ENCODE data around the gene NET1. TPM values are rescaled to one million over a fixed set of nuclear protein-coding genes. Genes with fewer than 3 reads are reported as not detected.

NET1 gene
- total RNA-seq, 1 donor from 2014 or later = 29.3 TPM

- DNase-seq (ENCODE audit: low spot score in 2 of 2) (no peak), FAIRE-seq (no peak)
These were observed 84.2 kb downstream of the NET1 start for GRCh38 chr10:5496261-5497250.

GRCh38 chr10:5497289-5497688 lies 84.9 kb downstream of the NET1 start:
- FAIRE-seq (no peak), DNase-seq (ENCODE audit: low spot score in 2 of 2) (no peak)

- no peak for FAIRE-seq
- no peak for DNase-seq (ENCODE audit: low spot score in 2 of 2)
These were observed 85.8 kb downstream of the NET1 start for GRCh38 chr10:5497948-5498730.

GRCh38 chr10:5498791-5499492 lies 86.6 kb downstream of the NET1 start:
- DNase-seq (ENCODE audit: low spot score in 2 of 2) (no peak), FAIRE-seq (no peak)

GRCh38 chr10:5499493-5500140 lies 87.3 kb downstream of the NET1 start, which contains the start of gene CALML5:
Gene CALML5 (minus strand): TSS chr10:5499570. CDS start chr10:5499438, 132 bp downstream.
- DNase-seq (ENCODE audit: low spot score in 2 of 2) = no peak
- no peak for FAIRE-seq

GRCh38 chr10:5500162-5500670 lies 87.9 kb downstream of the NET1 start:
- FAIRE-seq = no peak
- DNase-seq (ENCODE audit: low spot score in 2 of 2) = no peak

- DNase-seq (ENCODE audit: low spot score in 2 of 2) (no peak), FAIRE-seq (no peak)
These were observed 88.6 kb downstream of the NET1 start for GRCh38 chr10:5500910-5501309.

GRCh38 chr10:5502061-5502521 lies 89.7 kb downstream of the NET1 start:
- no peak for FAIRE-seq
- DNase-seq (ENCODE audit: low spot score in 2 of 2) = no peak

- FAIRE-seq (no peak), DNase-seq (ENCODE audit: low spot score in 2 of 2) (no peak)
These were observed 90.5 kb downstream of the NET1 start for GRCh38 chr10:5502571-5503476.

- no peak for FAIRE-seq
- no peak for DNase-seq (ENCODE audit: low spot score in 2 of 2)
These were observed 91.1 kb downstream of the NET1 start for GRCh38 chr10:5503477-5503835.

- DNase-seq (ENCODE audit: low spot score in 2 of 2) (no peak), FAIRE-seq (no peak)
These were observed 92.1 kb downstream of the NET1 start for GRCh38 chr10:5504146-5505072.

GRCh38 chr10:5506246-5506645 lies 93.9 kb downstream of the NET1 start:
- no peak for FAIRE-seq
- no peak for DNase-seq (ENCODE audit: low spot score in 2 of 2)

GRCh38 chr10:5506751-5507648 lies 94.6 kb downstream of the NET1 start:
- no peak for DNase-seq (ENCODE audit: low spot score in 2 of 2)
- FAIRE-seq = no peak

- FAIRE-seq (no peak), DNase-seq (ENCODE audit: low spot score in 2 of 2) (no peak)
These were observed 95.3 kb downstream of the NET1 start for GRCh38 chr10:5507649-5508131.

- DNase-seq (ENCODE audit: low spot score in 2 of 2) (no peak), FAIRE-seq (no peak)
These were observed 95.8 kb downstream of the NET1 start for GRCh38 chr10:5508161-5508604.

All from frontal cortex (tissue), 4 donors.